Endothelial cell of umbilical vein (primary cell): ENCODE results near the gene ABCC4.

ENCODE experiments used
- MAX ChIP-seq: IDR thresholded peaks from 2 replicates; pipeline ENCODE4 v1.6.1; 2011; ENCODE audit not compliant: insufficient read depth, insufficient read length
- MYC ChIP-seq: IDR thresholded peaks from one replicate; pipeline ENCODE4 v1.6.1; 2011; ENCODE audit warnings: mild to moderate bottlenecking, low read depth, low read length
- POLR2AphosphoS5 ChIP-seq: IDR thresholded peaks from 2 replicates; pipeline ENCODE4 v1.6.1; 2012; ENCODE audit warnings: low read depth, mild to moderate bottlenecking, control low read depth, low read length, moderate library complexity; ENCODE audit not compliant: insufficient read depth
- TF ChIP-seq, protein P1 (sequence below), 2 donors: IDR thresholded peaks; 1 replicate in 1 of 2; 2 replicates in 1 of 2; pipeline ENCODE4 v1.5.1; 2011; ENCODE audit warnings: low read length in 2 of 2, mild to moderate bottlenecking in 2 of 2, moderate library complexity in 2 of 2, control low read depth in 1 of 2, inconsistent platforms in 1 of 2, low read depth in 1 of 2; ENCODE audit not compliant: insufficient read depth in 1 of 2; ENCODE audit errors: extremely low read depth in 1 of 2

DNA sequence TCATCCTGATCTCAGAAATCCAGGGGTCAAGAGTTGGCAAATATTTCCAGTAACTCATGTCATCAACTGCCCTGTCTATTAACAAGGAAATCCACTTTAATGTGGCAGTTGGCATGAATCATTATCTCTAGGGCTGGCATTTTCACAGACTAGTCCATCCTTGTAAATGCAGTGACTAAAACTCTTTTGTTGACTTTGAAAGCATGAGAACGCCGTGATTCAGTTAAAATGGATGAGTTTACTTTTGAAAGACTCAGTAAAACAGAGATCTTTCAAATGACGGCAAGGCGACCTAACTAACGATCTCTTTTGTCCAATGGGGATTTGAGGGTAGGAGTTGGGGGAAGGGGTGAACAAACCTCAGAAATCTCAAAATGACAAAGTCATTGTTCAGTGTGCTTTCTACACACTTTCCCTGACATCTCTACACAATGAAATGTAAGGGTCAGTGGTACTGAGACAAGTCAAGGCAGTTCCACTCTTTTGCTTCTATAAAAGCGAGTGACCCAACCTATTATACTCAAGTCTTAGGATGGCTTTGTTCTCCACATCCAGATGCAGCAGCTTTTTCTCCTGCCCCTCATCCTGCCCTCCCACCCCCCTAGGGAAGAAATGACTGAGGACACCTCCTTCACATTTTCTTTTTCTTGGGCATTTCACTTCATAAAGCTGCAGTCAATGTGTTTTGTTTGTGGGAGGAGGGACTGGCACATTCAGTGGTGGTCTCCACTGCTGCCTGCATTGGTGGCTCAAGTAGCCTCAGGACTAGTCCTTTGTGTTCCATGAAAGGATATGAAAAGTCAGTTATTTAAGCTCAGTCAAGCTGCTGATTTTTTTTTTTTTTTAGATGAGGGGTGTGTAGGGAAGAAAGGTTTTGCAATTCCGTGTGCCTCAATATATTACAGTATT is 200.5 kb downstream of the ABCC4 start:
- TF ChIP-seq POLR2AphosphoS5 (no peak), MAX (no peak), MYC (no peak)
- TF ChIP-seq, protein P1, sequence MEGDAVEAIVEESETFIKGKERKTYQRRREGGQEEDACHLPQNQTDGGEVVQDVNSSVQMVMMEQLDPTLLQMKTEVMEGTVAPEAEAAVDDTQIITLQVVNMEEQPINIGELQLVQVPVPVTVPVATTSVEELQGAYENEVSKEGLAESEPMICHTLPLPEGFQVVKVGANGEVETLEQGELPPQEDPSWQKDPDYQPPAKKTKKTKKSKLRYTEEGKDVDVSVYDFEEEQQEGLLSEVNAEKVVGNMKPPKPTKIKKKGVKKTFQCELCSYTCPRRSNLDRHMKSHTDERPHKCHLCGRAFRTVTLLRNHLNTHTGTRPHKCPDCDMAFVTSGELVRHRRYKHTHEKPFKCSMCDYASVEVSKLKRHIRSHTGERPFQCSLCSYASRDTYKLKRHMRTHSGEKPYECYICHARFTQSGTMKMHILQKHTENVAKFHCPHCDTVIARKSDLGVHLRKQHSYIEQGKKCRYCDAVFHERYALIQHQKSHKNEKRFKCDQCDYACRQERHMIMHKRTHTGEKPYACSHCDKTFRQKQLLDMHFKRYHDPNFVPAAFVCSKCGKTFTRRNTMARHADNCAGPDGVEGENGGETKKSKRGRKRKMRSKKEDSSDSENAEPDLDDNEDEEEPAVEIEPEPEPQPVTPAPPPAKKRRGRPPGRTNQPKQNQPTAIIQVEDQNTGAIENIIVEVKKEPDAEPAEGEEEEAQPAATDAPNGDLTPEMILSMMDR (IDR thresholded peaks at IDR 0.05; ENCODE audit: extremely low read depth in 1 of 2, insufficient read depth in 1 of 2, low read depth in 1 of 2, low read length in 2 of 2): no peak
